ENCODE data around the gene ESPNL.
"Not testable (repeated sequence)": the region's sequence is repeated elsewhere in the genome, so short reads cannot be mapped to it uniquely, and the experiment has no call there.

ESPNL gene

GRCh38 chr2:238100821-238101771 is 956 bp downstream of the ESPNL start:
- DNase-seq (ENCODE audit: low read depth), result no peak

DNA sequence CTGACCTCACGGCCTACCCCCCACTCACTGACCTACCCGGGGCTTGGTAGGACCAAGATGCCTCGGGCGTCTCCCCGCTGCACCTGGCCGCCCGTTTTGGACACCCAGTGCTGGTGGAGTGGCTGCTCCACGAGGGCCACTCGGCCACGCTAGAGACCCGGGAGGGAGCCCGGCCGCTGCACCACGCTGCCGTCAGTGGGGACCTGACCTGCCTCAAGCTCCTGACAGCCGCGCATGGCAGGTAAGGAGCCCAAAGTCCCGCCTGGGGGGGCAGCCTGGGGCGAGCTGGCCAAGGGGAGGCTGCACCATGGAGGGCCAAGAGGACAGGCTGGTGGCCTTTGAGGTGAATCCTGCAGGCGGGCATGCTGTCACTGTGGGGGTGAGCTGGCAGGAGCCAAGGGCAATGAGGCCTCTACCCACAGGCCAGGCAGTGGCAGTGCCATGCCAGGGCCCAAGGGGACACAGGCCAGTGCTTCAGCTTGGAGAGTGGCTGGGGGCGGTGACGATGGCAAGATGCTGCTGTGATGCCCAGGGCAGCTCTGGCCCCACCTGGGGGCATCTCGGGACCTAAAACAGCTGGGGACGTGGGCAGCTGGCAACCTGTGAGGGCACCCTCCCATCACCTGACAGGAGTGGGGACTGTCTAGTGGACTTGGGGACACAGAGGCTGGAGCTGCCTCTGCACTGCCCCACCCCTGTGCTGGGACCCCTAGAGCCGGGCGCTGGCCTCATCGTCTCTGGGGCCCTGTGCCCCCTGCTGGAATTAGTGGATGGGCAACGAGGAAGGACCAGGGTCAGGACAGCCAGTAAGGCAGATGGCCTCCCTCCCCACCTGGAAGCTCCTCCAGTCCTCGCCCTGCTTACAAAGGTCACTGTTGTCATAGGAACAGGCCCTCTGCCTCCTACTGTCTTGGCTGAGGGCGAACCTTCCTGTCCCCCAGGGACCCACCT is 2.0 kb downstream of the ESPNL start:
- DNase-seq (ENCODE audit: low read depth), result no peak

- DNase-seq (ENCODE audit: low read depth), result no peak
These were observed 2.7 kb downstream of the ESPNL start for GRCh38 chr2:238102865-238103264.

GRCh38 chr2:238103465-238104225 is 3.5 kb downstream of the ESPNL start:
- DNase-seq (ENCODE audit: low read depth), result no peak

DNA sequence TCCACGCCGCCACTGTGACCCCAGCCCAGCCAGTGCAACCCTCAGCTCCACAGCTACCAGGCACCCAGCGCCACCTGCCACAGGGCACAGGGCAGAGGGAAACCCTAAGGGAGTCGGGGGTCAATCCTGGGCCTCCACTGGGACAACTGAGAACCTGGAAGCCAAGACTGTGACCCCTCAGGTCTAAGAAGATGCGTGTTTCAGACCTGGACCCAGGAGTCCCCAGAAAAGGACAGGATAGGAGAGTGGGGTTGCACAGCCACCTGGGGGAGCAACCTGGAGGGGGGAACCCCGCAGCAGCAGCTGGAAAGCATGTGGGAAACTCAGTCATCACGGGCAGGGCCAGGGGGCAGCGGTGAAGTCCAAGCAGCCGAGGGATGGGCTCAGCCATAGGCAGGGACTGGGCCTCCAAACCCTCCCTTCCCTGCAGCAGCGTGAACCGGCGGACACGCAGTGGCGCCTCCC is 4.1 kb downstream of the ESPNL start:
- no peak for DNase-seq (ENCODE audit: low read depth)

DNA sequence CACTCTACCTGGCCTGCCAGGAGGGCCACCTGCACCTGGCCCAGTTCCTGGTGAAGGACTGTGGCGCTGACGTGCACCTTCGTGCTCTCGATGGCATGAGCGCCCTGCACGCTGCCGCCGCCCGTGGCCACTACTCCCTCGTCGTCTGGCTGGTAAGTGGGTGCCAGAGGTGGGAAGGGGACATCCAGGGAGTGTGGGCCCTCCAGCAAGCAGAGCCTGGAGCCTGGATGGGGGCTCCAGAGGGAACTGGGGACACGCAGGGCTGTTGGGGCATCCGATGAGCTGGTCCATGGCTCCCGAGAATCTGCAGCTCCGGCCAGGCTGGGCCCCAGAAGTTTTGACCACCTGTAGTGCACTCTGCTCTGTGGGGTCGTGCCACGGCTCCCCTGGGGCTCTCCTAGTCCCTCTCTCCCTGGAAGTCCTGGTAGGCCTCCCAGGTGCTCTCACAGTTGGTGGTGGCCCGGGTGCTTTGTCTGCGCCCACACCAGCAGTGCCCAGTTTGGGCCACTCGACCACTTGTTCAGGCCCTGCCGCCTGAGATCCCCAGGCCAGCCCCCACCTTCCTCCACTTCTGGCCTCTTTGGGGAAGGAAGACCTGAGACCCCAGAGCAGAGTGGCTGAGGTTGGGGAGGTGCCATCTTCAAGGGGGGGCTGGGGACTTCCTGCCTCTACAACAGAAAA is 4.7 kb downstream of the ESPNL start:
- DNase-seq (ENCODE audit: low read depth), result no peak

DNA sequence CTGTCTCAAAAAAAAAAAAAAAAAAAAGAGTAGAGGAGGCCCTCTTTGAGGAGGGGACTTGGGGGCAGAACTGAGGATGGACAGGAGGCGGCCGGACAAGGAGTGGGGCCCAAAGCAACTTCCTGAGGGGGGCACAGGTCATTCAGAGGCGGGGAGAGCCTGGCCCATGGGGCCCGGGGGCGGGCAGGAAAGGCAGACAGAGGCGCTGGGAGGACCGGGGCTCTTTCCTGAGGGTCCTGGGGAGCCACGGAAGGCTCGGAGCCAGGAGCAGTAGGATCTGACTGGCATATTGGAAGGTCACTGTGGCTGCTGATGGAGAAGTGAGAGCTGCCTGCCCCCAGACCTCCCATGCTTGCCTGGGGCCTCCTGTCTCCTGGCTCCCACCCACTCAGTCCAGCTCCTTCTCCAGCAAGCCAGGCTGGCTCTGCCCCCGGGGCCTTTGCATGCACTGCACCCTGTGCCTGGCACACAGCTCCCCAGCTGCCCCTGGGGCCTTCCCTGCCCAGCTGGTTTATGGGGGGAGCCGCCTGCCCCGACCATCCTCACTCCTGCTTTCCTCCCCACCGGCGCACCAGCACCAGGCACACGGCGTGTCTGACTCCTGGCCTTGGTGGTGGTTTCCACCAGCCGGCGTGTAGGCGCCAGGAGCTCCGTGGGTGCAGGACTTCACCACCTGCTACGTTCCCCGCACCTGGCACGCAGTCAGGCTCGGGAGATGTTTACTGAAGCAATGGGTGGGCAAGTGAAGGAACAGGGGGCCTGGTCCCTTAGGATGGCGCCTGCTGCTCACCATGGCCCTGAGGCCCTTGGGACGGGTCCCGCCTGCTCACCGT is 5.6 kb downstream of the ESPNL start:
- DNase-seq (ENCODE audit: low read depth), result no peak

DNA sequence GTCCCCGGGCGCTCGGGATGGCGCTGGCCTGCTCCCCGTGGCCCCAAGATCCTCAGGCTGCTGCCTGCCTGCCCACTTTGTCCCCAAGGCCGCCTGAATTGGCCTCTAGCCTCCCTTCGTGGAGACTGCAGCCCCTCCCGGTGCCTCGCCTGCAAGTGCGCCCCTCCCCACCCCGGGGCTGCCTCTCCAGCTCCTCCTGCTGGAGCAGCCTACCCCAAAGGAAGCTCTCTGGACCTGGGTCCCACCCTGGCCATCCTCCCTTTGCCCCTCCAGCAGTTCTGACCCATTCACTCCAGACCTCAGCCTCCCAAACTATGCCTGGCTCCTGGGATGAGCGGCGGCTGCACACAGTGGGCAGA is 6.2 kb downstream of the ESPNL start:
- no peak for DNase-seq (ENCODE audit: low read depth)

- DNase-seq (ENCODE audit: low read depth), result no peak
These were observed 6.8 kb downstream of the ESPNL start for GRCh38 chr2:238106698-238107524.

DNA sequence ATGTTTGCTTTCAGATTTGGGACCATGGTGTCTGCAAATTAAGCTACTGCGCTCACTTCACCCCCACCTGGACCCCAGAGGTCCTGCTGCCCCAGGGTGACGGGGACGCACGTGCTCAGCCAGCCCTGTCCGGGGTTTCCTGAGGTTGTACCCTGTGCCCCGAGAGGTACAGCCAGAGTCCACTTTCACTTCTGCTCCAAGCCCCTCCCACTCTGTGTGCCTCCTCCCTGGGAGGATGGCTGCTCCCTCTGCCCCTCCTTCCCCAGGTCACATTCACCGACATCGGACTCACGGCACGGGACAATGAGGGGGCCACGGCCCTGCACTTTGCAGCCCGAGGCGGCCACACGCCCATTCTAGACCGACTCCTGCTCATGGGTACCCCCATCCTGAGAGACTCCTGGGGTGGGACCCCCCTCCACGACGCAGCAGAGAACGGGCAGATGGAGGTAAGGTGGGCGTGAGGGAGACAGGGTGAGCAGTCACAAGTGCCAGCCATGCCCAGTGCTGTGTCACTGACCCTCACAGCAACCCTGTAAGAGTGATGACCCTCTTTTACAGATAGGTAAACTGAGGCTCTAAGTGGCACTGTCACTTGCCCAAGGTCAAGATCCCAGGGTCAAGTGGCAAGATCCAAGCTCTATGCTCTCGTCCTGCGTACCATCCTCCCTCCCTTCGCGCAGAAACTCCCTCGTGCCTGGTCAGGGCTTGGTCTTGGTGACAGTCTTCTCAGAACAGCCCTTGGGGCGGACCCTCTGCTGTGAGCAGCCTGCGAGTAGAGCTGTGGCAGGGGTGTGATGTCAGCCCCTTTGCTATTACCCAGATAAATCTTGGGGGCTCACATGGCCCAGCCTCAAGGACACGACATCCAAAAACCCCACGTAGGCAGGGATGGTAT is 7.6 kb downstream of the ESPNL start:
- no peak for DNase-seq (ENCODE audit: low read depth)

DNA sequence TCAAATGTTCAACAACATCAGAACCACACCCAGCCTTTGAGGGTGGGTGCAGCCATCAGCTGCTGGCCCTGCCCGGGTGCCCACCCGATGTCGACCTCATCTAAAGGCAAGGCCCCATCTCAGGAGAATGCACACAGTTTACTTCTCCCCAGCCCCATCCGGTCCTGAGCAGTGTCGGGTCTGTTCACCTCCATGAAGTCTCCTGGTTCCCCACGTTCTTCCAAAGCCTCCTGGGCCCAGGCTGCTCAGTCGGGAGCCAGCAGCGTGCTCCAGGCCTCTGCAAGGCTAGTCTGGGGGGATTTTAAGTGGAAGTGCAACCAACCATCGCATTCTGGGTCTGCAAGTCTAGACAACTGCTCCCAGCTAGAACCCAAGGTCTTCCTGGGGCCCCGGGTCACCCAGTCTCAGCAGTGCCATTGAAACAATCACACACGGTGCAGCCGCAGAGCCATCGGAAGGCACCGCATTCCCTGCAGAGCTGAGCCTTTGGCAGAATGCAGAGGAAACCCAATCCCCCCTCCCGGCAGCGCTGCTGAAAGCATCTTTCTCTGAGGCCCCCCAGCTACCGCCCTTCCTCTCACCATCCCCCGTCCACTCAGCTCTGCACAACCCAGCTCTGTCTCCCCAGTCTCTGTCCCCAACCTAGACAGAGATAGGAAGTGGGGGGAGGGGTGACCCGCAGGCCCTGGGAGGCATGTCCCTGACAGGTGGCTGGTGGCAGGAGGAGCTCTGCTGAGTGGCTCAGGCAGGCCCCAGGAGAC is 8.5 kb downstream of the ESPNL start:
- no peak for DNase-seq (ENCODE audit: low read depth)

GRCh38 chr2:238113611-238114010 is 13.5 kb downstream of the ESPNL start:
- DNase-seq (ENCODE audit: low read depth), result no peak

GRCh38 chr2:238114331-238114841 is 14.2 kb downstream of the ESPNL start:
- no peak for DNase-seq (ENCODE audit: low read depth)

DNA sequence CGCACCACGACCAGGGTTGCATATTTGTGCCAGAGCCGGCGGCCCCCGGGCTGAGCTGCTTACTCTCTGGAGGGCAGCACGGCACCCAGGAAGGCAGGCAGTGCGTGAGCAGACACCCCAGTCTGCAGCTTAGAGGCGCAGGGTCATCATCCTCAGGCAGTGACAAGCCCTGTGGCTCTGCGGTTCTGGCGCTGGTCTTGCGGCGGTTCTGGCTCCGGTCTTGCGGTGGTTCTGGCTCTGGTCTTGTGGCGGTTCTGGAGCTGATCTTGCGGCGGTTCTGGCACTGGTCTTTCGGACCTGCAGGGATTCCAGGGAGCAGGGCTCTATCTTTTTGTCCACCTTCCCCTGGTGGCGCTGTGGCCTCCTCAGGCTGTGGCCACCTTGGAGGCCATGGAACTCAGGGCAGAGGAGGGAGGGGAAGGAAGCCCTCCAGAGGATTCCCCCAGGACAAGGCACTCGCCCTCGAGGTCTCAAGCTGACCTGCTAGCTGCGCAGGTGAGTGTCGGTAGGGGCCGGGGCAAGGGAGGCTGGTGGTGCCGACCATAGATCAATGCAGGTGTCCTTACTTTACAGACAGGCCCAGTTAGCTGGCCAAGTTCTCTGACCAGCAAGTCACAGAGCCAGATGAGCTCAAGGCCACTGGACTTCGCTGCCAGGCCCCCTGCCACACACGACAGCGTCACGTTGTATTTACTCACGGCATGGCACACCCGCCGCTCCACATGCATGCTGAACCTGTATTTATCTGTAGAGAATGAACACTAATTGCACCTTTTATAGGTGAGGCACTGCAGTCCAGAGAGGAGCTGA is 14.9 kb downstream of the ESPNL start:
- DNase-seq (ENCODE audit: low read depth), result no peak

DNA sequence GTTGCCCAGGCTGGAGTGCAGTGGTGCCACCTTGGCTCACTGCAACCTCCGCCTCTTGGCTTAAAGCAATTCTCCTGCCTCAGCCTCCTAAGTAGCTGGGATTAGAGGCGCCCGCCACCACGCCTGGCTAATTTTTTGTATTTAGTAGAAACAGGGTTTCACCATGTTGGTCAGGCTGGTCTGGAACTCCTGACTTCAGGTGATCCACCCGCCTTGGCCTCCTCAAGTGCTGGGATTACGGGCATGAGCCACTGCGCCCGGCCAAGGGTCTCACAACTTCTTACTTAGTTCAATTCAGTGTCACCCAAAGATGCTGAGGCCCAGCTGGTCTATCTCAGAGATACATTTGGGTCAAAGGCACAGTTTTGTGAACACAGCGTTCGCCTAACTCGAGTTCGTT is 15.6 kb downstream of the ESPNL start:
- not testable (repeated sequence) for DNase-seq (ENCODE audit: low read depth)

- no peak for DNase-seq (ENCODE audit: low read depth)
These were observed 16.4 kb downstream of the ESPNL start for GRCh38 chr2:238116298-238117198.
